HAP-1 (cell line): ENCODE measurements around the gene MCM7.

Experiments
- DNase-seq, 2 experiments: peaks; one replicate each; pipeline ENCODE4 v3.0.0-alpha.2; 2016 to 2020; ENCODE audit warnings: low spot score in 2 of 2
- H3K27me3 ChIP-seq: fragments of 250-450 bp; sonication (Bioruptor Pico); 2 replicates; pipeline ENCODE4 v1.5.1; 2020; ENCODE audit warnings: low read depth, mild to moderate bottlenecking, moderate library complexity
- H3K36me3 ChIP-seq: fragments of 250-450 bp; sonication (Bioruptor Pico); replicated peaks from 2 replicates; pipeline ENCODE4 v1.5.1; 2020; ENCODE audit warnings: mild to moderate bottlenecking
- H3K4me1 ChIP-seq: fragments of 250-450 bp; sonication (Bioruptor Pico); 2 replicates; pipeline ENCODE4 v1.5.1; 2020; ENCODE audit warnings: mild to moderate bottlenecking
- H3K4me3 ChIP-seq: fragments of 250-450 bp; sonication (Bioruptor Pico); 2 replicates; pipeline ENCODE4 v1.5.1; 2020; ENCODE audit warnings: mild to moderate bottlenecking, moderate library complexity
- H3K9me3 ChIP-seq: fragments of 250-450 bp; sonication (Bioruptor Pico); 2 replicates; pipeline ENCODE4 v1.5.1; 2020; ENCODE audit warnings: mild to moderate bottlenecking, moderate library complexity
- in situ Hi-C: fragments of 300-500 bp; cut with MboI; formaldehyde crosslinking; loops from 3 replicates; pipeline ENCODE4 v1.14.3; 2020; ENCODE audit warnings: low sequenced_read_pairs, inconsistent platforms, mixed read lengths

The MCM7 gene

DNA sequence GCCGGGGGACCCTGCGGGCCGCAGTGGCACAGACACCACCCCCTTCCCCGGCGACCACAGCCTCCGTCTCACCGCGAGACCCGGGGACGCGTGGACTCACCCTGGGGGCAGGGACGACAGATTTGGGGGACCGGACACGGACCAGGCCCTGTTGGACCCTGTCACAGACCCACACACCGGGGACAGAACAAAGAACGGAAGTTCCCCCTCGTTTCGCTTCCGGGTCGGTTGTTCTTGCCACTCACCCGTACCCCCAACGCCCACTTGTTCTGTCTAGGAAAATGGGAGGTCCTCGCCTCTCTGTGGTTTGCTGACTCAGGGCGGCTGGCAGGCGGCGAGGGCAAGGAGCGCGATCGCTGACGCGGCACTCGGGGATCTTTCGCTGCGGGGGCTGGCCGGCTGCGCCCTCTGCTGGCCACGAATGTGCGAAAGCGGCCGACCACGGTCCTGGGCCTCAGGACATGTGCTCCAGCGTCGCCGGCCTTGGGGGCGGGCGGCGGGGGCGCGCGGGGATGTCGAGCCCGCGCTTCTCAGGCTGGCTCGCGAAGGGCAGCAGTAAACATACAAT lies 19.6 kb downstream of the MCM7 start, which contains the start of gene ZNF3:
Gene ZNF3 (minus strand): TSS at position 189 of the 568 bp plus-strand sequence. CDS start 4,366 bp downstream, outside the sequence.
- no peaks in the 10 kb centered on the region for H3K27me3 ChIP-seq
- peak within 1 kb of the TSS; percentile 96 for H3K4me3 ChIP-seq
- DNase-seq = peak; percentile 97 to 98
- peaks cover 13% of the 10 kb centered on the region for H3K4me1 ChIP-seq
- H3K9me3 ChIP-seq = no peaks in the 10 kb centered on the region
- peaks cover 36% of the 10 kb centered on the region for H3K36me3 ChIP-seq
- in situ Hi-C loops = no loop called here

- Histone ChIP-seq H3K4me1 (peaks cover 13% of the 10 kb centered on the region), H3K4me3 (peak overlapping the region; percentile 96), H3K27me3 (no peaks in the 10 kb centered on the region), H3K36me3 (peaks cover 42% of the 10 kb centered on the region), H3K9me3 (no peaks in the 10 kb centered on the region)
- no peak for DNase-seq
- in situ Hi-C loops = no loop called here
These were observed 20.2 kb downstream of the MCM7 start for GRCh38 chr7:100080907-100081534.

DNA sequence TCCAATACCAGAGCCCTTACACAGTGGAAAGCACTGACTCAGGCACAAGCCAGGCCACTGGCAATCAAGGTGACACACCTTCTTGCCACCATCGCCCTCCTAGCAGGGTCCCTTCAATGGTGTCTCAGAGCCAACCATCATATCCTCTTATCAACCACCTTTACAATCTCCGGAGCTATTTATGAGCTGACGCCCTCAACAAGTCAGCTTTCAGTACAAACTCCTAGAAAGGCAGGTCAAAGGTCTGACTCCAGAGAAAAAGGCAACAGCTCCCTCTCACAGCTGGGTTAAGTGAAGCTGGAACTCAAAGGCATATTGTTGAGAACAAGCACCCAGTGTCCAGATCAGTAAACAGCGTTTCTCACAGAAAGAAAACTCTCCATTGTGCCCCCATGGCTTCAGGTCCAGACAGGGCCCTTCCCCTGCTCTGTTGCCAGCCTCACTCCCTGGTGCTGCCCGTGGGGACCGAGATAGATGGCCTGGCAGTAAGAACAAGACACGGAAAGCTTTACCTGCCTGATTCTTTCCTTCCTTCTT lies 22.1 kb downstream of the MCM7 start:
- Histone ChIP-seq H3K4me1 (peaks cover 13% of the 10 kb centered on the region), H3K4me3 (no peak overlapping the region), H3K36me3 (peaks cover 61% of the 10 kb centered on the region), H3K9me3 (no peaks in the 10 kb centered on the region; the same call in 1 of the 2 replicates), H3K27me3 (no peaks in the 10 kb centered on the region)
- DNase-seq = no peak
- in situ Hi-C loops = no loop called here

DNA sequence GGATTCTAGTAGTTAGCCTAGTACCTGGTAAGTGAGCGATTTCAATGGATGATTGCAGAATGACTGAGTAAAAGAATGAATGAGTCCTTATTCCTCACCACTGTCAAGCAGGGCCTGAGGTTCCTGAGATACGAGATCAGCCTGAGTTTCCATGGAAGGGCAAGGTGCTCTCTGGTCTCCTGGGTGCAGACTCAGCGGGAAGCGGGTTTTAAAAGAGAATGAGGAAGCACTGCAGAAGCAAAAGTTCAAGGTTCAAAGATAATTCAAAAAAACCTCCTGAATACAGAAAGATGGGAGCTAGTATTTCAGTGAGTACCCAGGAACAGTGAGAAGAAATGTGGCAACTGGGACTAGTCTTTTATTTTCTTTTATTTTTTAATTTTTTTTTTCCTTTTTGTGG lies 24.0 kb downstream of the MCM7 start:
- H3K4me1 ChIP-seq = peaks cover 8% of the 10 kb centered on the region
- DNase-seq = no peak
- H3K27me3 ChIP-seq = no peaks in the 10 kb centered on the region
- H3K9me3 ChIP-seq = peaks cover 7% of the 10 kb centered on the region
- in situ Hi-C loops = no loop called here
- H3K36me3 ChIP-seq = peaks cover 80% of the 10 kb centered on the region
- no peak overlapping the region for H3K4me3 ChIP-seq

DNA sequence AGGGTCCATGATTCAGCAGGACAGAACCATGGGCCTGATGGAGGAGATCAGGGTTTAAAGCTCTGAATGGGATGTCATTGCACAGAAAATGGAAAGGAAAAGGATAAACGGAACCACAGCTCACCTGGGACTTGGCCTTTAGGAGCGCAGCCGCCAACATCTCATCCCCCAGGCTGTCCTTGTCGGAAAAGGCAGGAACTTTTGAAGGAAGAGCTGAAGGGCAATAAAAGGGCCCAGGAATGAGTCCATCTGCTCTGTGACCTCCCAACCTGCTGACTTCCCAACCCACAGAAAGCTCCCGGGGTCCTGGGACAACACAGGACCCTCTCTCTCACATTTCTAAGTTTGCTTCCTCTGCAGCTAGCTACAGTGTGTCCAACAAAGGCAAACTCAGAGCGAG lies 25.8 kb downstream of the MCM7 start:
- H3K36me3 ChIP-seq = peaks cover 95% of the 10 kb centered on the region
- H3K4me1 ChIP-seq = peaks cover 5% of the 10 kb centered on the region
- in situ Hi-C loops = no loop called here
- H3K27me3 ChIP-seq = no peaks in the 10 kb centered on the region
- no peak for DNase-seq
- peaks cover 25% of the 10 kb centered on the region for H3K9me3 ChIP-seq
- H3K4me3 ChIP-seq = no peak overlapping the region

GRCh38 chr7:100074841-100075240 lies 26.4 kb downstream of the MCM7 start:
- Histone ChIP-seq H3K4me3 (no peak overlapping the region), H3K36me3 (peaks cover 98% of the 10 kb centered on the region), H3K4me1 (peaks cover under 1% of the 10 kb centered on the region), H3K27me3 (no peaks in the 10 kb centered on the region), H3K9me3 (peaks cover 28% of the 10 kb centered on the region)
- DNase-seq = no peak
- in situ Hi-C loops = no loop called here

DNA sequence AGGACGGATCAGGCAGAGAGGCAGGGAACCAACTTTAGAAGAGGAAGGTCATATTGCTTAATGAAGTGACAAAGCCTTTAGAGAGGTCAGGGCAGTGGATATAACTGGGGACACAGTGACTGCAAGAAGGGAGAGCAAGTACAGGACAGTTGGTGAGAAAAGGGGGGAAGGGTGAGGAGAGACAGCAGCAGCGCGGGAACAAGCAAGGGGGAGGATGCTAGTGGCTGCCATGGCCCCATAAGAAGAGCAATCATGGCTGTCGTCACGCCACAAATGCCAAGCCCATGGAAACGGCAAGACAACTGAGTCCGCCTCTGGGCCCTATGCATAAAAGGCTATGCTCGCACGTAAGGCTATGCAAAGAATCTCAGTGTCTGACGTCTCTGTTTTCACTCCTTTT lies 28.7 kb downstream of the MCM7 start:
- no peaks in the 10 kb centered on the region for H3K27me3 ChIP-seq
- H3K36me3 ChIP-seq = peaks cover 83% of the 10 kb centered on the region
- in situ Hi-C loops = no loop called here
- DNase-seq = no peak
- H3K9me3 ChIP-seq = peaks cover 28% of the 10 kb centered on the region
- no peaks in the 10 kb centered on the region for H3K4me1 ChIP-seq
- H3K4me3 ChIP-seq = no peak overlapping the region

- DNase-seq = no peak
- Histone ChIP-seq H3K27me3 (no peaks in the 10 kb centered on the region), H3K4me3 (no peak overlapping the region), H3K36me3 (peaks cover 70% of the 10 kb centered on the region), H3K9me3 (peaks cover 28% of the 10 kb centered on the region), H3K4me1 (no peaks in the 10 kb centered on the region)
- in situ Hi-C loops = no loop called here
These were observed 30.0 kb downstream of the MCM7 start for GRCh38 chr7:100071018-100071723.

GRCh38 chr7:100069991-100070390 lies 31.2 kb downstream of the MCM7 start:
- no peak for DNase-seq
- H3K4me1 ChIP-seq = no peaks in the 10 kb centered on the region
- in situ Hi-C loops = no loop called here
- no peaks in the 10 kb centered on the region for H3K27me3 ChIP-seq
- peaks cover 28% of the 10 kb centered on the region for H3K9me3 ChIP-seq
- H3K4me3 ChIP-seq = no peak overlapping the region
- H3K36me3 ChIP-seq = peaks cover 60% of the 10 kb centered on the region

- Histone ChIP-seq H3K27me3 (no peaks in the 10 kb centered on the region), H3K4me3 (no peak overlapping the region), H3K36me3 (peaks cover 41% of the 10 kb centered on the region), H3K4me1 (no peaks in the 10 kb centered on the region), H3K9me3 (peaks cover 18% of the 10 kb centered on the region)
- DNase-seq = no peak
- in situ Hi-C loops = no loop called here
These were observed 34.2 kb downstream of the MCM7 start for GRCh38 chr7:100066953-100067352.

- DNase-seq = no peak
- Histone ChIP-seq H3K36me3 (peaks cover 32% of the 10 kb centered on the region), H3K27me3 (no peaks in the 10 kb centered on the region), H3K4me1 (no peaks in the 10 kb centered on the region), H3K4me3 (no peak overlapping the region), H3K9me3 (peaks cover 5% of the 10 kb centered on the region)
- in situ Hi-C loops = no loop called here
These were observed 35.6 kb downstream of the MCM7 start for GRCh38 chr7:100065452-100066186.

DNA sequence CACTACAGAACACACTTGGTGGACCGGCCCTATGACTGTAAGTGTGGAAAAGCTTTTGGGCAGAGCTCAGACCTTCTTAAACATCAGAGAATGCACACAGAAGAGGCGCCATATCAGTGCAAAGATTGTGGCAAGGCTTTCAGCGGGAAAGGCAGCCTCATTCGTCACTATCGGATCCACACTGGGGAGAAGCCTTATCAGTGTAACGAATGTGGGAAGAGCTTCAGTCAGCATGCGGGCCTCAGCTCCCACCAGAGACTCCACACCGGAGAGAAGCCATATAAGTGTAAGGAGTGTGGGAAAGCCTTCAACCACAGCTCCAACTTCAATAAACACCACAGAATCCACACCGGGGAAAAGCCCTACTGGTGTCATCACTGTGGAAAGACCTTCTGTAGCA lies 37.0 kb downstream of the MCM7 start:
- no peaks in the 10 kb centered on the region for H3K4me1 ChIP-seq
- DNase-seq = no peak
- in situ Hi-C loops = no loop called here
- peaks cover 28% of the 10 kb centered on the region for H3K36me3 ChIP-seq
- no peak overlapping the region for H3K4me3 ChIP-seq
- H3K27me3 ChIP-seq = no peaks in the 10 kb centered on the region
- no peaks in the 10 kb centered on the region for H3K9me3 ChIP-seq

- H3K4me1 ChIP-seq = no peaks in the 10 kb centered on the region
- H3K4me3 ChIP-seq = no peak overlapping the region
- no peaks in the 10 kb centered on the region for H3K9me3 ChIP-seq
- H3K27me3 ChIP-seq = no peaks in the 10 kb centered on the region
- H3K36me3 ChIP-seq = peaks cover 30% of the 10 kb centered on the region
- in situ Hi-C loops = no loop called here
- no peak for DNase-seq
These were observed 37.8 kb downstream of the MCM7 start for GRCh38 chr7:100063376-100063775.
